ENCODE data around the gene MXRA7. TPM values are rescaled to one million over a fixed set of nuclear protein-coding genes. Genes with fewer than 3 reads are reported as not detected.

Gene MXRA7
- total and polyA plus RNA-seq, 2 of the 4 experiments (the other 2 are of a cell fraction): 168 to 231 TPM

GRCh38 chr17:76735006-76735405, 24.2 kb upstream of the MXRA7 start:
- peaks cover 2% of the 10 kb centered on the region; the same call in 1 of the 2 replicates for H3K4me1 ChIP-seq (ENCODE audit: control insufficient read depth, insufficient read depth, low read length)
- no peak overlapping the region for H2AK9ac ChIP-seq (replicated peaks; ENCODE audit: low read depth, low read length, poor library complexity)
- no peak overlapping the region for H2BK20ac ChIP-seq (ENCODE audit: low read depth, low read length)
- no peak overlapping the region for H2AFZ ChIP-seq (replicated peaks; ENCODE audit: low read length, poor library complexity)
- CTCF ChIA-PET: interaction anchor here (0.6 to 0.7 kb wide), 3 partner anchors 47 to 553 kb away, joined by 3 to 5 read pairs (median 4); no protein-coding TSS in a partner anchor
- peak overlapping the region; percentile 63 for H2BK5ac ChIP-seq (ENCODE audit: low read depth, low read length, poor library complexity, severe bottlenecking)
- H3K27ac ChIP-seq (ENCODE audit: insufficient read depth, low read length): no peak overlapping the region
- dilution Hi-C loops (cut with HindIII; ENCODE audit: low sequenced_read_pairs, unreplicated experiment): no loop called here
- H3K4me3 ChIP-seq (ENCODE audit: insufficient read depth, low read depth, low read length): peak overlapping the region; percentile 89
- peaks cover 42% of the 10 kb centered on the region for H4K20me1 ChIP-seq (ENCODE audit: insufficient read depth, low read length)
- peak overlapping the region; percentile 63 for H3K4me2 ChIP-seq (ENCODE audit: low read depth, low read length)
- H3K9ac ChIP-seq (ENCODE audit: low read depth, low read length): peak overlapping the region; percentile 83; the same call in 1 of the 2 replicates
- no CpG with 5 or more reads among the region's 5 CpGs for WGBS, 2 experiments (ENCODE audit: extremely low coverage in 2 of 2, insufficient read length in 1 of 2)
- no peaks in the 10 kb centered on the region for H3K9me3 ChIP-seq (ENCODE audit: control insufficient read depth, insufficient read depth, low read length)
- H3K18ac ChIP-seq (ENCODE audit: low read depth, low read length): no peak overlapping the region
- H3K56ac ChIP-seq (ENCODE audit: extremely low read depth, insufficient read depth, low read length): no peak overlapping the region
- no peak overlapping the region for H2AK5ac ChIP-seq (ENCODE audit: low read depth, low read length)
- 0 out of 4 replicates have a peak overlapping the region, but pooled peaks of 1 of the 2 experiments have one; percentile 29 for H4K8ac ChIP-seq (ENCODE audit: low read depth in 2 of 2, low read length in 2 of 2)
- peaks cover 26% of the 10 kb centered on the region for H3K36me3 ChIP-seq (ENCODE audit: control insufficient read depth, insufficient read depth, low read length)
- peak overlapping the region; percentile 3; the same call in 1 of the 2 replicates for H3K4ac ChIP-seq (ENCODE audit: low read depth, low read length)
- H2BK15ac ChIP-seq (ENCODE audit: low read depth, low read length): no peak overlapping the region
- no peak overlapping the region for H4K91ac ChIP-seq (ENCODE audit: insufficient read depth, low read depth, low read length)
- peaks cover 18 to 29% of the 10 kb centered on the region in 2 experiments for H3K79me1 ChIP-seq (ENCODE audit: low read depth in 1 of 2, low read length in 2 of 2)
- H2BK120ac ChIP-seq (ENCODE audit: low read depth, low read length): no peak overlapping the region
- peak; percentile 53 for DNase-seq
- peak overlapping the region; percentile 52 for H3K23ac ChIP-seq (ENCODE audit: low read depth, low read length)
- intact Hi-C loops (cut with micrococcal nuclease): loop anchor here (1.0 to 5.0 kb wide), 2 partner anchors 8 to 322 kb away; no protein-coding TSS in a partner anchor
- no peaks in the 10 kb centered on the region for H3K9me1 ChIP-seq (ENCODE audit: insufficient read depth, low read length)
- BruUV-seq (replicated peaks): no TSS peak
- ATAC-seq (ENCODE audit: low read depth): no peak
- TF ChIP-seq MAFK (IDR thresholded peaks at IDR 0.05; ENCODE audit: low read depth, low read length): no peak
- TF ChIP-seq MXI1 (IDR thresholded peaks at IDR 0.05; ENCODE audit: borderline replicate concordance, low read depth, low read length): peak; percentile 62; the same call in 1 of the 2 replicates
- TF ChIP-seq MAZ (IDR thresholded peaks at IDR 0.05; ENCODE audit: borderline replicate concordance, low read depth, low read length): no peak
- no peak for TF ChIP-seq CEBPB (IDR thresholded peaks at IDR 0.05; ENCODE audit: low read depth, low read length)
- no peak for TF ChIP-seq NFE2L2 (IDR thresholded peaks at IDR 0.05; ENCODE audit: low read depth, low read length)
- TF ChIP-seq CHD1 (IDR thresholded peaks at IDR 0.05; ENCODE audit: low read depth, low read length): no peak
- no peaks in the 10 kb centered on the region for H3K27me3 ChIP-seq (ENCODE audit: control insufficient read depth, insufficient read depth, low read length)
- POLR2A ChIA-PET (ENCODE audit: unreplicated experiment): no interaction called here
- H4K5ac ChIP-seq (ENCODE audit: low read depth, low read length): peak overlapping the region; percentile 25; the same call in 1 of the 2 replicates
- H3K14ac ChIP-seq (replicated peaks; ENCODE audit: low read depth, low read length): 0 out of 2 replicates have a peak overlapping the region, but pooled peaks have one; percentile 14
- in situ Hi-C loops (cut with MboI; ENCODE audit: low sequenced_read_pairs): no loop called here

Data from IMR-90 (cell line).